HG03025 (cell line): Measurements from ENCODE around the gene SOX30.

Experiments
- ATAC-seq: cut with Tn5 transposase; IDR thresholded peaks from one replicate; pipeline ENCODE4 v1.9.1; 2021; ENCODE audit warnings: mild to moderate bottlenecking, moderate library complexity; ENCODE audit not compliant: unreplicated experiment, low FRiP score

The SOX30 gene

DNA sequence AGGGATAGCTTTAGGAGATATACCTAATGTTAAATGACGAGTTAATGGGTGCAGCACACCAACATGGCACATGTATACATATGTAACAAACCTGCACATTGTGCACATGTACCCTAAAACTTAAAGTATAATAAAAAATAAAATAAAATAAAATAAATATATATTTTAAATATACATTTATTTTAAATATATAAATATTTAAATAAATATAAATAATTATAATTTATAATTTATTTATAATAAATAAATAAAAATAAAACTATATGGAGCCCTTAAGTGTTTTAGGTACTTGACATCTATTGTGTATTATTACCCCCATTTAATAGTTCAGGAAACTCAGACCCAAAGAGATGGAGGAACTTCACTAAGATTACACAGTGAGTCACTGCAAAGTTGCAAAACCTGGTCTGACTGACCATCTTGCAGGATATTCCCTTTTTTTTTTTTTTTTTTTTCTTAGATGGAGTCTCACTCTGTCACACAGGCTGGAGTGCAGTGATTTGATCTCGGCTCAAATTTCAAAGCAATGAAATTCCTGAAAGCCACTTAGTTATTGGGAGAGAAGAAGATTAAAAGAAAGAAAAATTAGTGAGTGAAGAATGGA is 13.3 kb upstream of the SOX30 start:
- no peak for ATAC-seq

DNA sequence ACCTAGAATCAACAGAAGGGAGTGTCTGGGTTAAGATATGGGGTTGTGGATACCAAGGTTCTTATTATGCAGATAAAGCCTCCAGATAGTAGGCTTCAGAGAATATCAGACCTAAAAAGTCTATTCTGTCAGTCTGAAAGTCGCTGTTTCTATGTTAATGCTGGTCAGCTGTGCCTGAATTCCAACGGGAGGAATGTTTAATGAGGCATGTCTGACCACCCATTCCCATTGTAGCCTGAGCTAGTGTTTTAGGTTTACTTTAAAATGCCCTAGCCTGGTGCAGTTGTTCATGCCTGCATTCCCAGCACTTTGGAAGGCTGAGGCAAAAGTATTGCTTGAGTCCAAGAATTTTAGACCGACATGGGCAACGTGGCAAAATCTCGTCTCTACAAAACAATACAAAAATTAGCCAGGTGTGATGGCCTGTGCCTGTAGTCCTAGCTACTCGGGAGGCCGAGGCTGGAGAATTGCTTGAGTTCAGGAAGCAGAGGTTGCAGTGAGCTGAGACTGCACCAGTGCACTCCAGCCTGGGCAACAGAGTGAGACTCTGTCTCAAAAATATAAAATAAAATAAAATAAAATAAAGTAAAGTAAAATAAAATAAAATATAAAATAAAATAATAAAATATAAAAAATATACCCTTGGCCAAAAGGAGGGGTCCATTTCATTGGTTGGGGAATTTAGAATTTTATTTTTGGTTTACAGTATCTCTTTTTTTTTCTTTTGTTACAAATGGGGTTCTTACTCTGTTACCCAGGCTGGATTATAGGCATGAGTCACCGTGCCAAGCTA is 7.8 kb upstream of the SOX30 start:
- ATAC-seq: no peak

DNA sequence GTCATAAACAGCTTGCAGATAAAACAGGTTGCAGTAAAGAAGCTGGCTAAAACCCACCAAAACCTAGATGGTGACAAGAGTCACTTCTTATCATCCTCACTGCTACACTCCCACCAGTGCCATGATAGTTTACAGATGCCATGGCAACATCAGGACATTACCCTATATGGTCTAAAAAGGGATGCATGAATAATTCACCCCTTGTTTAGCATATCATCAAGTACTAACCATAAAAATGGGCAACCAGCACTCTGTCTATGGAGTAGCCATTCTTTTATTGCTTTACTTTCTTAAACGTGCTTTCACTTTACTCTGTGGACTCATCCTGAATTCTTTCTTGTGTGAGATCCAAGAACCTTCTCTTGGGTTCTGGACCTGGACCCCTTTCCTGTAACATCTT is 6.7 kb upstream of the SOX30 start:
- ATAC-seq: no peak

DNA sequence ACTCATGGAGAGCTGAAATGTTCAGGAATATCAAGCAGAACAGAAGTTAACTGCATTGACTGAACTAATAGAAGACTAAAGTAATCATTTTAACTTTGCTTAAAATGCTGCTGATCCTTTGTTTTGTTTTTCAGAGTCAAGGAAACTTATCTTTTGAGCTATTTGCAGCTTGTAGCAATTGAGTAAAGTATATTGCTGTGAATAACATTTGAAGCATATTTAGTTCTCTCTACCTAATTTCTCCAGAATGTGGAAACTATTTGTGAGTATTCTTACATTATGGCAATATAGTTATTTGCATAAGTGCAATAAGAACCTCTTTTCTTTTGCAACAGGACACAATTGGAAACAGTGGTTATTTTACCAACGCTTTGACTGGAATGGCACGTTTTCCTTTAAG is 5.3 kb upstream of the SOX30 start:
- no peak for ATAC-seq

DNA sequence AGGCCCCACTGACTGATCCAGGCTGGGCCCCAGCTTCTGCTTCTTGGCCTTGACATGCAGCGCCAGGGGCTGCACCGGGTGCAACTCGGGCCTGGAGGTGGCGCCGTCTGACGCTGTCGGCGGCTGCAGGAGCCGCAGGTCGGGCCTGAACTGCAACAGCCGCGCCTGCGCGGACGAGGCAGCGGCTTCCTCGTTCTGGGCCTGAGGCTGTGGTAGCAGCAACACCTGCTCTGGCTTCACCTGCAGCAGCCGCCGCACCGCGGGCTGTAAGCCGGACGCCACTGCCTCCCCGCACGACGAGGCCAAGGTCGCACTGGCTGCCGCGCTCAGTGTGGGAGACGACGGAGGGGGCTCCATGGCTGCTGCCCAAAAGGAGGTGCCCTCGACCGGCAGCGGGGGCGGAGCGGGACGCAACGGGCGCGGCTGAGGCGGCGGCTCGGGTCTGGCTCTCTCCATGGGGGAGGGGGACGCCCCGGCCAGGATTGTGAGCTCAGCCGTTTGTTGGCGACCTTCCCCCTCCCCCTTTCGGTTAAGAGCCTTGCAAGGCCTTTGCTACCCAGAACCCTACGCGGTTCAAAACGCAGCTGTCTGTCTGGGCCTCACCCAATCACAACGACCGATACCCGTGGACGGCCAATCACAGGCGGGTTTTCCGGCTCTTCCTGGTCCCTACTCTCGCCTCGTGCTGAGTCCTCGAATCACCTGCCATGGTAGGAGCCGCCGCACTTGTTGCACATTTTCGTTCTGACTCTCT is 438 bp downstream of the SOX30 start:
- no peak for ATAC-seq

DNA sequence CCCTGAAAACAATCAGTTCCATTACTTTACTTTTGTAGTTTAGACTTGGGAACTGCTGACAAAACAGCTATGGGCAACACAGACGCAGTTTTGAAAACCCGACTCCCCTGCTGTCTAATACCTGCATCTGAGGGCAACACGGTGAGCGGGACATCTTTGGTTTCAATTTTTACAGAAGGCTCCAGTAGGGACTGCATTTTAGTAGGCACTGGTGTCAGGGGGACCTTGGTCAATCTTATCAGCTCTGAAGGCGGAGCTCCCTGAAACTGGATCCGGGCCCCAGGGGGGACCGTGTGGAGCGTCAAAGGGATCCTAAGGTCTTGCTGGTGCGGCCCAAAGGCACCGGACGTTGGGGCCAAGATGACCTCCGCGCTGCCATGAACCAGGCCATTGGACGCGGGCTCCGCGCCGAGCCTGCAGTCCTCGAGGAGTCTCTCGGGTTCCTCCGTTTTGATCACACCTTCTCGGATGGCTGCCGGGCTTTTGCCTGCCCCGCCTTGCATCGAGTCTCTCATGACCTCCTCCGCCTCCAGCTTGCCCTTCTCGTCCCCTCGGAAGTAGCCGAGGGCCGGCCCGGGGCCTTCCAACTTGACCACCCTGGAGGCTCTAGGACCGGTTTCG is 1.1 kb downstream of the SOX30 start:
- no peak for ATAC-seq

DNA sequence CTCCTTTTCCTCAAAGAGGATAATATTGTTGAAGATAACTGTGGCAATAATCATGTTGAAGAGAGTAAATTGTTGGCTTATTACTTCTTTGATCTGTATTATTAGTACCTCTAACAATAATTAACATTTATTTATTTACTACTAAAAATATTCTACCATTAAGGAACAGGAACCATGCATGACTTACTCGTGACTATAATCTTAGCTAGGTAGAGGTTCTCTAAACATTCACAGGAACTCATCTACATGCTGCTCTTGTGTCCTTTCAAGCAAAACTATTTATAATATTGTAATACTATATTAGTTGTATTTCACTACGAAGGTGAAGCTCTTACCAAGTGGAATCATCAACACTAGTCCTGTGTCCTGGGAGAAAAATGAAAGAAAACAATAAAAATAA is 3.1 kb downstream of the SOX30 start:
- ATAC-seq: no peak

DNA sequence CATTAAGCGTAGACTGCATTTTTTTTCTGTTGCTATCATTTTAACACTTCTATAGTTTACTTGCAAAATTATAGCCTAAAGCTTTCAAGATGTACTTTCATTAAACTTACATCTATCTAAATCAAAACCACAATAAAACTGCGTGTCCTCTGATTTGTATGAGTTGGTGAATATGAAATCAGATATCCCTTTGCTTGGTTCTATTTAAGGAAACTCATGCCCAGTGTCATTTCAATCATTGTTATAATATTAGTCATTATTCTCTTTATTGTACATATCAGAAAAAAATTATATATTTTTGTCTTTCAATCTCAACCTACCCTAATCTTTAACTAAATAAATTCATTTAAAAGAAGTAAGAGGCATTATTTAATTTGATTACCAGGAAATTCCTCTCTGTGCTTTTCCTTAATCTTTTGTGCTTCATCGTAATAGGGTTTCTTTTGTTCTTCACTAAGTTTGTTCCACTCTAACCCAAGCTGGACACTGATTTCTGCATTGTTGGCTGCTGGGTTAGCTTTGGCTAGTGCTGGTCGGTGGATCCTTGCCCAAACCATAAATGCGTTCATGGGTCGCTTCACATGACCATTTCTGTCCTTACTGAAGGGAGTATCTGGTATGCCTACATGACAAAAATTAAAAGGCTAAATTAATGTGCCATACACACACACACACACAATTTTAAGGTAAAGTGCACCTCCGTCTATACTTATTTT is 3.8 kb downstream of the SOX30 start:
- ATAC-seq: no peak

DNA sequence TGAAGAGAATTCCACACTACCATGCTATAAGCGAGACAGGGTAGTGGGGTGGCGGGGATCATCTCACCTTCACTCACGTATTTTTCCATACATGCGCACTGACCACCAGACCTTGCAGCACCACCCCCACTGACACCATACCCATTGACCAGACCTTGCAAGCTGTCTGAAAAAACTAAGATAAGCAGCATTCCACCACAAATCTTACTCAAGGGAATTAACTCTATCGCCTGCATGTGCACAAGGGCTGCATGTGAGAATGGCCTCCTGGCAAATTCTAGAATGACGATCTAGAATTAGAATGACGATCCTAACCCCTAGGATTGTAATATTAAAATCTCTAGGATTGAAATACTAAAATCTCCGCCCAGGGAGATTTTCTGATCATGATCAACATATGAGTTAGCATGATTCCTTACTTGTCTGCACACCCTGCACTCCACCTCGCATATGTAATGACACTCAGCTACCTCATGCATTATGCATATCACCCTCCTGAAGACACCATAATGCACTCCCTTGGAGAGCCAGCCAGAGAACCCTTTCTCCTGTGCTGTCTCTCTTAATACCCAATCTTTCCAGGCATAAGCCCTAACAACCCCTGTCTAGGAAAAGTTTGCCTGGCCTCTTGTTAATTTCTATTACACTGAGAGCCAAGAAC is 11.7 kb downstream of the SOX30 start:
- no peak for ATAC-seq

DNA sequence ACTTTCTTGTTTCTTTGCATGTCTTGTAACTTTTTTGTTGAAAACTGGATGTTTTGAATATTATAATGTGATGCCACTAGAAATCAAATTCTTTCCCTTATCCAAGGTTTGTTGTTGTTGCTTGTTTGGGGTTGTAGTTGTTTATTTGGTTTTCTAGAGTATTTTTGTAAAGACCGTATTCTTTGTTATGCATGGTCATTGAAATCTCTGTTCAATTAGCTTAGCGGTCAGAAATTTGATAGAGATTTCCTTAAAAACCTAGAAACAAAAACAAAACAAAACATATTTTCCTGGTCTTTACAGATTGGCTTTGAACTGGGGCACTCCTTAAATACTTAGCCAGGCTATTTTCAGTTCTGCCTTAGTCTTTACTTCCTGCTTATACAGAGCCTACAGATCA is 21.9 kb downstream of the SOX30 start:
- no peak for ATAC-seq

DNA sequence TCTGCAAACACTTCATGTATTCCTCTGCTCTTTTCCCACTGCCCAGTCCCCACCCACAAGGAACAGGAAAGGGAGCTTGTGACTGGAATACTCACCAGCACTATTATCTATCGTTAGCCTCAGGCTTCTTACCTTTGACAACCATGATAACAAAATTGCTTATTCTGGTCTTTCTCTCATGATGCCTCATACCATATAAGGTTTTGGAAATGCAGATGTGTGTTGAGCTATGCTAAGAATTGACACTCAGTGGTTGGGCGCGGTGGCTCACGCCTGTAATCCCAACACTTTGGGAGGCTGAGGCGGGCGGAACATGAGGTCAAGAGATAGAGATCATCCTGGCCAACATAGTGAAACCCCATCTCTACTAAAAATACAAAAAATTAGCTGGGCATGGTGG is 25.4 kb downstream of the SOX30 start:
- no peak for ATAC-seq

DNA sequence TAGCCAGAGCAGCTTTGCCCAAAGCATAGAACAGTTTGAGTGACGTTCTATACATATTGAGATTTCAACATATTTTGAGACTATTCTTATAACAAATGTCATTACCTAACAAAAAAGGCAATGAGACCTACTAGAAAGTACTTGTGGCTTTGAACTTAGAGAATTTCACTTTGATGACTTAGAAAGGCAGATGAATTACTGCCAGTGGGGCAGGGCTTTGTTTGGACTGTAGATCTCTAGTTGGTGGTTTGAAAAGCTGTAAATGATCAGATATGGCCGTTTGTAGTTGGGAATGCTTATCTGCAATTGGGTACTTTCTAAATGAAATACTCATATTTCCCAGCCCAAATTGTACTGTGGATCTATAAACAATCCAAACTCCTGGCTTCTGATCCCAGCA is 28.1 kb downstream of the SOX30 start:
- no peak for ATAC-seq

DNA sequence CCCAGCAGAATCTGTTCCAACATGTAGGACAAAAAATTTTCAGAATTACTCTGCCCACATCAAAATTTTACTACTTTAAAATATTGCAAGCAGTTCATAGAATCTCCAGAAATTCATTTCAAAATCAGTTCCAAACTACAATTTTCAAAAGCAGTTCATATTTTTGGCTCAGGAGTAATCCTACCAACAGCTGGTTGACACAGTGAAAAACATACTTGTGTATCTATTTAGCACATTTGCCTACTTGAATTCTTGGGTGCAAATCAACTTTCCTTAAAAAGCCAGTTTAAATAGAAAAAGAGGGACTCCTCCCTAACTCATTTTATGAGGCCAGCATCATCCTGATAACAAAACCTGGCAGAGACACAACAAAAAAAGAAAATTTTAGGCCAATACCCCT is 31.5 kb downstream of the SOX30 start:
- ATAC-seq: no peak

DNA sequence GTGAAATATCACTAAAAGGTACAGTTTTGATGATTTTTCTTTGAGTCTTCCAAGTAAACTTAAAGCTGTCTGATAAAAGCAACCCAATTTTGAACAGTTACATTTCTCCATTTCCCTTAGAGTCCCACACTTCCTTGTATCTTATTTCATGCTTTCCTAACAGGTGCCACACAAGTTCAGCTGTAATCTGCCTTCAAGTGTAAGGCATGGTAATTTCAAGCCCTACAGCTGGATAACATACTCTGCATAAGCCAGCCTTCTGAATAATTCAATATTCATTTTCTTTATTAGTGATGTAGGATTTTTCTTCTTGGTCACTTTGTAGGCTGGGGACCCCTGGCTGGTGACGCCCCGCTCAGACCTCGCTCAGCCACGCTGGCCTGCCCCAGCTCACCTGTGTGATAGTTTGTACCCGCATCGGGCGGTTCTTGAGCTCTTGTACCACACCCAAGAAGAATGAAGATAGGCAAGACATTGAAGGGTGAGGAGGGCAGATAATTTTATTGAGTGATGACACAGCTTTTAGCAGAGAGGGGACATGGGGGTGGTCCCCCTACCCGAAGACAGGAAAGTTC is 34.0 kb downstream of the SOX30 start:
- ATAC-seq: no peak

DNA sequence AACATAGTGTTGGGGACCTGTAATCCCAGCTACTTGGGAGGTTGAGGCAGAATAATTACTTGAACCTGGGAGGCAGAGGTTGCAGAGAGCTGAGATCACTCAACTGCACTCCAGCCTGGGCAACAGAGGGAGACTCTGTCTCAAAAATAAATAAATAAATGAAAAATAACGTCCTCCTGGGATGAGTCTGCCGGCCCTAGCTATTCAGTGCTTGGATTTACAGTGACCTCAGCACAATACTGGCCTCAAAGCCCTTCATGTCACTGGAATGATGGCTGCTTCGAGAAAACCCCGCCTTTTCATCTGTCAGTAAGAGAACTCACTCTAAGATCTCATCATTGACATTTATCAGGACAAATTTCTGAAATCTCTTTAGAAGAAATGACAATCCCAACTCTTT is 35.5 kb downstream of the SOX30 start:
- ATAC-seq: no peak

DNA sequence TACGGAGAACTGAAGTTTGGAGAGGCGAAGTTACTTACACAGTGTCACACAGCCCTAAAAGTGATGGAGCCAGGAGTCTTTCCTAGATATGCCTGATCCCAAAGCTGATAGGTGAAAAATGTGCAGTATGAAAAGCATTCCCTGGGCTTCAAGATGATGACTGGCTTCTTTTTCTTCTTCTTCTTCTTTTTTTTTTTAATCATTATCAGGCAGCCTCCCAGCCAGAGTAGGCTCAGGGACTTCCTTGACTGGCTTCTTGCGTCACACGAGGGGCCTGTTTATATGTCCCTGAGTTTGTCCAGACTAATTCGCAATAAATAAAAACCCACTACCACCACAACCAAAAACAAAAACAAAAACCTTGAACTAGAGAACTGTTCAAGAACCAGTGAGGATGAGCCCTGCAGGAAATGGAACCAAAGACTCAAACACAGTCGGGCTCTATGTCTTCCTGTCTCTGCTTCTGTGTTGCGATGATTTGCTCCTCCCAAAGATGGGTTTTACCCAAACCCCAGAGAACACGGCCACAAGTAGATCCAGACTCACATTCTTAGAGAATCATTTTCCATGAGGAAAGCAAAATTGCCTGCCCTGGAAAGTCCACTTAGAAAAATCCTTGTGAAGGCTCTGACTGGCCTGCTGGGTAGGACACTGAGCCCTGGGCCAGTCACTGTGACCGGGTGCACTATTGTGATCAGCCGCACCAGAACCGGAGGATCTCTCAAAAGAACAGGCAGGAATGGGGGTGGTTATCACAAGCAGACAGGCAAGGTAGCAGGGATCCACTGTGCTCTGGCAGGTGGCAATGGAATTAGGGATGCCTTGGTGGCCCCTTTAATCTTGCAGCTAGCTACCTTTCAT is 38.6 kb downstream of the SOX30 start:
- no peak for ATAC-seq

DNA sequence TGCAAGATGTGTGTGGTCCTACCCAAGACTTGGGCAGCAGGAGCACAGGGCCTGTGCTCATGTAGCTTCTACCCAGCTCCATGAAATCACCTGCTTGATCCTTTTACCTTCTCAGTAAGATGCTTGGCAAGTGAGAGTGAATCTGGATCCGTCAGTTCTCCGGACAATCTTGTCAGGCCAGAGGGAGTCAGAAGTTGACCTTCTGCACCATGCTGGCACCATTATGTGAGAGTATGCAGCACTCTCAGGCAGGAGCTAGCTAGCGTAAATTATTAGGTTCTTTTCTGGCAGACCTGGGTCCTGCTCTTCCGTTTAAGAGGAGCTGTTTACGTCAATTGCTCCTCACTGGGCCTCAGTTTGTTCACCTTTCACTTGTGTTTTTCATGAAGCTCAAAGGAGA is 39.7 kb downstream of the SOX30 start:
- no peak for ATAC-seq

DNA sequence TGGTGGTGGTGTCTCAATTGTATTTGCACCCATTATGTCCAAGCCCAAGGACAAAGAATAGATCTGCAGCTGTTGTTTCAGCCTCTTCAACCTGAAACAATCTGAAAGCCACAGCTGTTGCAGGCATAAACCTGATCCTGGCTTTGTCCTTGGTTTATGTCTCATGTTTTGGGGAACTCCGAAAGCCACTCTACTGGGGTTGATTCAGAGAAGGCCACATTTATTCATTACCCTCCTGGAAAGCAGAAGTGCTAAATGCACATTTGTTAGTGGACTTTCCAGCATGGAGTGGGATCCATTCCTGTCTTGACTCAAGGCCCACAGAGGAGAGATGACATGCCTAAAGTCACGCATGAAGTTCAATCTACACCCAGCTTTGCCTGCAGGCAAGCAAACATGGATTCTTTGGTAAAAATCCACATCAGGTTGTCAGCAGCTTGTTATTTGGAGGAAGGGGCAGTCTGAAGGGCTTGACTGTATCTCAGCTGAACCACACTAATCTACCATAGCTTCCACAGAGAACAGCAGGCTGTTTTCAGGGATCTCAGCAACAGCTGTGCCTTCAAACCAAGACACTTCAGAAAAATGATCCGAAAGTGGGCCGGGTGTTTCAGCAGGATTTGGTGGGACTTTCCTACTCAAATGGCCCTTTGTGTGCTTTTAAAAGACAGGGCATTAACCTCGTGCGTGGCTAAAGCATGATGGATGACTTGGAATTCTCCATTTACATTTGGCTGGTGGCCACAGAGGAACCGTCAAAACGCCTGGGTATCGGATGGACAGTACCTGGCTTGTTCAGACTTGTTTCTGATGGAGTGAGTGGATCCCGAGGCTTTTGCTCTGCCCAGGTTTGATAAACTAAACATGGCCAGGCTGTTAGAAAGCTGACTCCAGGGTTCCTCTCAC is 40.4 kb downstream of the SOX30 start:
- ATAC-seq: peak; percentile 59
